ENCODE data around the gene RTL5.

- TF ChIP-seq CTCF (IDR thresholded peaks at IDR 0.05) (no peak), POLR2A (IDR thresholded peaks at IDR 0.05) (no peak), EP300 (IDR thresholded peaks at IDR 0.05) (no peak)
Measured at GRCh38 chrX:72105436-72105835, 26.3 kb downstream of the RTL5 start.
